Posterior vena cava (tissue), 2 donors: ENCODE results near the gene CRYGS. TPM values are rescaled to one million over a fixed set of nuclear protein-coding genes. Genes with fewer than 3 reads are reported as not detected.
"Not testable (repeated sequence)": the region's sequence is repeated elsewhere in the genome, so short reads cannot be mapped to it uniquely, and the experiment has no call there.

Experiments used
- DNase-seq: peaks from one replicate; pipeline ENCODE4 v3.0.0-alpha.2; 2020; ENCODE audit warnings: low spot score
- intact Hi-C, 2 donors: fragments of 100-400 bp; cut with DNase I; formaldehyde crosslinking; loops; one replicate each; pipeline versions ENCODE4 v1.14.1 to v1.14.2; 2022 to 2023
- total RNA-seq, 2 donors: library from RNA; stranded (reverse); fragmentation: NEBNext Ultra II Directional; extraction: Animal tissue kit (Norgen Biotek cat#: 25700); gene quantifications; one replicate each; pipeline ENCODE4 v1.2.1, GENCODE V29; 2021
- donor health status: DM: yes; HTN: yes; CAD: no.
- donor health status: DM: yes; HTN: yes; CAD: no.

Gene CRYGS
- total RNA-seq, 2 donors from 2014 or later, result 1.9 to 2.8 TPM

DNA sequence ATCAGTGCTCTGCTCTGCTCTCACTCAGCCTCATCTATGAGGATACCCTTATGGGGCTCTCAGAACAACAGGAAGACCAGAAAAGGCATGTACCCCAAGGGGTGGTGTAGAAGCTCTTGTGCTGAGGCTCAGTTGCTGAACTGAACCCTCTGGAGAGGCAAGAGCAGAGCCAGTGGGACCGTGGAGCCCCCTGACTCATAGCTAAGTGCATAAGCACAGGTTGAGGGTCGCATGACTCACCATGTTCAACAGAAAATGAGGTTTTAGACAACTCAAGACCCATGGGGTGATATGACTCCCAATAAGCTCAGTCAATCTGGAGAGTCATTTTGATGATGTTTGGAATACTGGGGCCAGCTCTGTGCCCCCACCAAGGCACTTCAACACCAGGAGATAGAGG, 37.3 kb downstream of the CRYGS start:
- intact Hi-C loops, result no loop called here
- DNase-seq, result no peak

DNA sequence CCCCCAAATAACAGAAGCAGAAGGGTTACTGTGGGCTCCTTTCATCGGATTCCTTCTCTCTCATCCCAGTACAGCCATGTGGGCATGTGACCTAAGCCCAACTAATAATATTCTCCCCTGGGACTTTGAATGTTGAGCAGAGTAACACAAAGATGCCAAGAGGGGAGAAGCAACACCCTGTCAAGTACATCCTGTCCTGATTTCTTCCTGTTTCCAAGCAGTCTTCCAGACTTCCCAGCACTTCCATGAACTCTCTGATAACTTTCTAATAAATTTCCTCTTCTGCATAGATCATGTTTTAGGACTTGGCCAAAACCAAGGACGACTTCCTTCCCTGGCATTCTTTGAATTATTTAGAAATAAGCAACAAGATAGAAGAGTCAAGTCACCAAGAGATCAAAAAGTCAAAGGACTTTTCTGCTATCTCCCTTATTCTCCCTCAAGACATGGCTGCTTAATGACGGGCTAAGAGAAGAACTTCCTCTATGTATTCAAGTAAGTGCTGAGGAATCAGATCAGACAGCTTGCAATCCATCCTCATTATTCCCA, 37.9 kb downstream of the CRYGS start:
- DNase-seq, result no peak
- intact Hi-C loops, result no loop called here

DNA sequence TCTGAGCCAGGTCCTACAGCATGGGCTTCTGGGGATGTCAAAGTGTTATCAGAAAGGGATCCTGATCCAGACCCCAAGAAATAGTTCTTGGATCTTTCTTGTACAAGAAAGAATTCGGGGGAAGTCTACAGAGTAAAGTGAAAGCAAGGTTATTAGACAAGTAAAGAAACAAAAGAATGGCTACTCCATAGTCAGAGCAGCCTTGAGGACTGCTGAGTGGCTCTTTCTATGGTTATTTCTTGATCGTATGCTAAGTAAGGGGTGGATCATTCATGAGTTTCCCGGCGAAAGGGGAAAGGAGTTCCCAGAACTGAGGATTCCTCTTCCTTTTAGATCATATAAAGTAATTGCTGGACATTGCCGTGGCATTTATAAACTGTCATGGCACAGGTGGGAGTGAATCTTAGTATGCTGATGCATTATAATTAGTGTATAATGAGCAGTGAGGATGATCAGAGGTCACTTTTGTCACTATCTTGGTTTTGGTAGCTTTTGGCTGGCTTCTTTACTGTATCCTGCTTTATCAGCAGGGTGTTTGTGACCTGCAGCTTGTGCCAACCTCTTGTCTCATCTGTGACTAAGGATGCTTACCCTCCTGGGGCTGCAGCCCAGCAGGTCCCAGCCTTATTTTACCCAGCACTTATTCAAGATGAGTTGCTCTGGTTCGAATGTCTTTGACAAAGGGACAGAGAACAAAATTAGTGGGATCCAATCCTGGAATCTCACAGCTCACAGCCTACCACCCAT, 41.0 kb downstream of the CRYGS start:
- DNase-seq, result no peak
- intact Hi-C loops, result no loop called here

- DNase-seq, result no peak
- intact Hi-C loops, result no loop called here
These were observed 41.8 kb downstream of the CRYGS start for GRCh38 chr3:186502138-186502948.

- intact Hi-C loops, DNase-seq: not testable (repeated sequence)
These were observed 44.2 kb downstream of the CRYGS start for GRCh38 chr3:186499949-186500348.

GRCh38 chr3:186498022-186498421, 46.2 kb downstream of the CRYGS start:
- DNase-seq, intact Hi-C loops: not testable (repeated sequence)

GRCh38 chr3:186497608-186498007, 46.6 kb downstream of the CRYGS start:
- intact Hi-C loops, result no loop called here
- no peak for DNase-seq

DNA sequence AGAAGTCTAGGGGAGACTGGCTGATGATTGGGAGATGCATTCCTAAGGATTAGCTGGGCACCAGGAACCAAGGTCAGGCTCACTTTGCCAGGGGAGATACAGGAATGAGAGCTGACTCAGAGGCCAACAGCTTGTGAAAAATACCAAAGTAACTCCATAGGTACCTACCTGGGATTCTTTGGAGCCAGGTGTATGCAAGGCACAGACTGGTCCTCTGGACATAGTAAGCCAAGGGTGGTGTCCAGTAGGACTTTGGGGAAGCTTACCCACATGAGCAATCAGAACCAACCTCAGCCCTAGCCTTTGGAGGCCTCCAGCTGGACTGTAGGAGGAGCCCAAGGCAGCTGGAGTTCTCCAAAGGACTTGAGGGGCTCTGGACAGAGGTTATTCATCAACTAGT, 47.5 kb downstream of the CRYGS start:
- intact Hi-C loops, result no loop called here
- DNase-seq, result no peak

DNA sequence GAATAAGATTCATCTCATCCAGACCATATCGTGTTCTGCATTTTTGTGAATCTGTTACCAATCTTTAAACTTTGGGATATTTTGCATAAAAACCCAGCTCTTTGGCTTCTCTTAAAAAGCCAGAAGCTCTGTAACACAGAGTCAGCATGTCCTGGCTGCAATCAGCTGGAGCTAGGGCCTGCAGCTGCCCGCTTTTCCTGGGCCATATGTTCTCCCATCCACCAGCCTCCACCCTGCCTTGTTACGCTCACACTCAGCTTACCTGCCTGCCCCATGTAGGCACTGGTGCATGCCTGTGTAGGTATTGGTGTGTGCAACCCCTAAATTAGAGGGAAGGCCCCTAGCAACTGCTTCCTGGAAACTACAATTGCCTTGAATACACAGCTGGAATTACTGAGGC, 48.2 kb downstream of the CRYGS start:
- no peak for DNase-seq
- intact Hi-C loops, result no loop called here

DNA sequence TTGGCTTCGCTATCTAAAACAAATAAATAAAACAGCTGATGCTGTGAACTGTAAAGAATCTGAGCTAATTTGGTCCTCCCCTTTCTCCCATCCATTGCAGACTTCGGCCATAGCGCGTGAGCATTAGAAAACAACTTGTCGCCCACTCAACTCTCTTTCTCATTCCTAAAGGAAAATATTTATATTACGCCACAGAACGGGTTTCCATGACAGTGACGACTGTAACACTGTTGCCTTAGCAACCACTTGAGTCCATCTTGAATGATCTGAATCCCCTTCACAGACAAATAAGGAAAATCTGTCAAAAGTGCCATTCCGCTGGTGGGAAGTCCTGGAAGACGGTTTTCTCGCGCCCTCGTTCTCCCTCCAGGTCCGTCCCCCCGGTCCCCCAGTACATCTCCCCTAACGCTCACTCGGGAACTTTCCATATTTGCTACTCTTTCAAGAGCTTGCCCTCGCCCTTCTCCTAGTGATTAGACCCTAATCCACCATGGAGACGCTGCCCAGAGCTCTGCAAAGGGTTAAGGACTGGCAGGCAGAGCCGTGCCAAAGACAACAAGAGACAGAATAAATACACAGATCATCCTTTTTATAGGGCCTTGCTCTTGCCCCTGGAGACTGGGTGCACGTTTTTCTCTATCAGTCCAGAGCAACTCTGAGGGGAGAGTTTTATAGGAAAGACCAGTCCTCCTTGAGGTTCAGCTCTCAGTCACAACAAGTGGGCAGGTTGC, 50.5 kb downstream of the CRYGS start:
- DNase-seq, result no peak
- intact Hi-C loops, result no loop called here

- DNase-seq, result no peak
- intact Hi-C loops, result no loop called here
These were observed 51.7 kb downstream of the CRYGS start for GRCh38 chr3:186492385-186492984.

DNA sequence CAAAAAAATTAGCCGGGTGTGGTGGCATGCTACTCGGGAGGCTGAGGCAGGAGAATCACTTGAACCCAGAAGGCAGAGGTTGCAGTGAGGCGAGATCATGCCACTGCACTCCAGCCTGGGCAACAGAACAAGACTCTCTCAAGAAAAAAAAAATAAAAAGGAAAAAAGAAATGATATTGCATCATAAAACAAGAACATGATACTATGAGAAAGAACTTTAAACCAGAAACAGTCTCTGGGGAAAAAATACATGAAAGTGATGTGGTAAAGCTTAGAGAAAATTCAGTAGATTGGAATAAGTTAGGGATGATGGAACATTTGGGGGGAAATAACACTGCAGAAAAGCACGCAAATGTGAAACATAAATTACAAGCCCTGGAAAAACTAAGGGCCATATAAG, 54.7 kb downstream of the CRYGS start:
- DNase-seq, result no peak
- intact Hi-C loops, result no loop called here

Other genes with a start within 250 kb of the CRYGS start
- gene DGKG, start 182.1 kb downstream of the CRYGS start, total RNA-seq, result 10 to 100 TPM; 16.7 to 18.2 TPM
- 1 to 10 TPM; 6.6 to 9.2 TPM for gene TBCCD1, start 23.0 kb upstream of the CRYGS start, total RNA-seq
- gene DNAJB11, start 26.3 kb upstream of the CRYGS start, total RNA-seq, result 10 to 100 TPM; 37.0 to 39.5 TPM
- gene AHSG, start 68.7 kb upstream of the CRYGS start, total RNA-seq, result not detected
- under 1 TPM; 0.79 to 0.90 TPM for gene FETUB, start 96.0 kb upstream of the CRYGS start, total RNA-seq
- not detected for gene HRG, start 121.6 kb upstream of the CRYGS start, total RNA-seq
- gene KNG1, start 173.0 kb upstream of the CRYGS start, total RNA-seq, result under 1 TPM in 1 of 2 donors, not detected in 1; 0.14 TPM
- gene EIF4A2, start 239.2 kb upstream of the CRYGS start, total RNA-seq, result 100 to 1,000 TPM; 263 to 283 TPM